SK-N-MC (cell line): Measurements from ENCODE around the gene NOTCH4.

ENCODE experiments used
- EZH2 ChIP-seq: fragments of 200-600 bp; sonication (generic); IDR thresholded peaks from one replicate; pipeline ENCODE4 v1.6.1; 2017; ENCODE audit warnings: antibody characterized with exemption
- FOXP2 ChIP-seq: optimal IDR thresholded peaks from 2 replicates; pipeline ENCODE3; 2011; ENCODE audit warnings: mild to moderate bottlenecking, moderate library complexity; ENCODE audit not compliant: insufficient read depth; ENCODE audit errors: extremely low read length, control extremely low read depth
- POLR2AphosphoS5 ChIP-seq: IDR thresholded peaks from 2 replicates; pipeline ENCODE4 v1.6.1; 2012; ENCODE audit warnings: mild to moderate bottlenecking, low read depth, low read length, borderline replicate concordance

- TF ChIP-seq POLR2AphosphoS5 (no peak), EZH2 (no peak), FOXP2 (no peak)
These were observed 16.8 kb upstream of the NOTCH4 start for GRCh38 chr6:32240686-32241085.
